Progenitor cell of endocrine pancreas (in vitro differentiated cells): ENCODE data around the gene TEPSIN. TPM values are rescaled to one million over a fixed set of nuclear protein-coding genes. Genes with fewer than 3 reads are reported as not detected.

Experiments used
- DNase-seq: peaks from one replicate; pipeline ENCODE4 v3.0.0; 2021; ENCODE audit warnings: low spot score; ENCODE audit not compliant: unreplicated experiment
- H3K27ac Mint-ChIP-seq: 2 replicates; pipeline ENCODE4 v1.8.0; 2021; ENCODE audit warnings: mild to moderate bottlenecking, moderate library complexity, mixed read lengths
- H3K27me3 Mint-ChIP-seq: 2 replicates; pipeline ENCODE4 v1.8.0; 2021; ENCODE audit warnings: mixed read lengths
- H3K36me3 Mint-ChIP-seq: 2 replicates; pipeline ENCODE4 v1.8.0; 2022; ENCODE audit warnings: mixed read lengths; ENCODE audit not compliant: insufficient read depth
- H3K4me1 Mint-ChIP-seq: 2 replicates; pipeline ENCODE4 v1.8.0; 2021; ENCODE audit warnings: low read depth, mixed read lengths
- H3K4me3 Mint-ChIP-seq: 2 replicates; pipeline ENCODE4 v1.8.0; 2021; ENCODE audit warnings: low read depth, mild to moderate bottlenecking, moderate library complexity, mixed read lengths
- H3K9me3 Mint-ChIP-seq: 2 replicates; pipeline ENCODE4 v1.8.0; 2021; ENCODE audit warnings: low read depth, mixed read lengths
- total RNA-seq: library from RNA; stranded (reverse); gene quantifications from 2 replicates; pipeline ENCODE4 v1.2.1, GENCODE V29; 2021
- TF ChIP-seq, protein P1 (sequence below): fragments of 200-600 bp; sonication (generic); IDR thresholded peaks from one replicate; pipeline ENCODE4 v1.5.0; 2021; ENCODE audit warnings: antibody characterized with exemption, mild to moderate bottlenecking; ENCODE audit not compliant: unreplicated experiment

Gene TEPSIN
- total RNA-seq, 1 donor from 2014 or later = 63.2 TPM

DNA sequence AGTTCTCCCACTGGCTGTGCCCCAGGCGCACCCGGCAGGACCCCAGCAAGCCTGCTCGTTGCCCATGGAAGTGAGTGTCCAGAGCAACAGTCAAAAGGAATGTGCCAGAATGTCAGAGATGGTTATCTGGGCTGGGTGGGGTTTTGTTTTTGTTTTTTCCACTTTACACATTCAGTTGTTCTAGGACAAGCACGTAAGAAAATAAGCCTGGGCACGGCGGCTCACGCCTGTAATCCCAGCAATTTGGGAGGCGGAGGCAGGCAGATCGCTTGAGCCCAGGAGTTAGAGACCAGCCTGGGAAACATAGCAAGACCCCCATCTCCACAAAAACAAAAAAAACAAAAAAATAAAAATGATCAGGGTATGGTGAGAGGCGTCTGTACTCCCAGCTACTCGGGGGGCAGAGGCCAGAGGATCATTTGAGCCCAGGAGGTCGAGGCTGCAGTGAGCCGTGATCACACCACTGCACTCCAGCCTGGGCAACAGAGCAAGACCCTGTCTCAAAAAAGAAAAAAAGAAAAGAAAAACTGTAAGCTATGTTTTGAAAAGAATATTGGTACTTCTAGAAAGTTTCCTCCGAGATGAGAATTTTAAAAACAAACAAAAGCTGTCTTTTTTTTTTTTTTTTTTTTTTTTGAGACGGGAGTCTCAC, 8.6 kb upstream of the TEPSIN start:
- H3K4me1 Mint-ChIP-seq = no peaks in the 10 kb centered on the region
- H3K27ac Mint-ChIP-seq = no peak overlapping the region
- no peaks in the 10 kb centered on the region for H3K9me3 Mint-ChIP-seq
- TF ChIP-seq, protein P1, sequence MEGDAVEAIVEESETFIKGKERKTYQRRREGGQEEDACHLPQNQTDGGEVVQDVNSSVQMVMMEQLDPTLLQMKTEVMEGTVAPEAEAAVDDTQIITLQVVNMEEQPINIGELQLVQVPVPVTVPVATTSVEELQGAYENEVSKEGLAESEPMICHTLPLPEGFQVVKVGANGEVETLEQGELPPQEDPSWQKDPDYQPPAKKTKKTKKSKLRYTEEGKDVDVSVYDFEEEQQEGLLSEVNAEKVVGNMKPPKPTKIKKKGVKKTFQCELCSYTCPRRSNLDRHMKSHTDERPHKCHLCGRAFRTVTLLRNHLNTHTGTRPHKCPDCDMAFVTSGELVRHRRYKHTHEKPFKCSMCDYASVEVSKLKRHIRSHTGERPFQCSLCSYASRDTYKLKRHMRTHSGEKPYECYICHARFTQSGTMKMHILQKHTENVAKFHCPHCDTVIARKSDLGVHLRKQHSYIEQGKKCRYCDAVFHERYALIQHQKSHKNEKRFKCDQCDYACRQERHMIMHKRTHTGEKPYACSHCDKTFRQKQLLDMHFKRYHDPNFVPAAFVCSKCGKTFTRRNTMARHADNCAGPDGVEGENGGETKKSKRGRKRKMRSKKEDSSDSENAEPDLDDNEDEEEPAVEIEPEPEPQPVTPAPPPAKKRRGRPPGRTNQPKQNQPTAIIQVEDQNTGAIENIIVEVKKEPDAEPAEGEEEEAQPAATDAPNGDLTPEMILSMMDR = no peak
- DNase-seq = no peak
- H3K4me3 Mint-ChIP-seq = no peak overlapping the region
- H3K27me3 Mint-ChIP-seq = no peaks in the 10 kb centered on the region
- peaks cover 4% of the 10 kb centered on the region for H3K36me3 Mint-ChIP-seq

DNA sequence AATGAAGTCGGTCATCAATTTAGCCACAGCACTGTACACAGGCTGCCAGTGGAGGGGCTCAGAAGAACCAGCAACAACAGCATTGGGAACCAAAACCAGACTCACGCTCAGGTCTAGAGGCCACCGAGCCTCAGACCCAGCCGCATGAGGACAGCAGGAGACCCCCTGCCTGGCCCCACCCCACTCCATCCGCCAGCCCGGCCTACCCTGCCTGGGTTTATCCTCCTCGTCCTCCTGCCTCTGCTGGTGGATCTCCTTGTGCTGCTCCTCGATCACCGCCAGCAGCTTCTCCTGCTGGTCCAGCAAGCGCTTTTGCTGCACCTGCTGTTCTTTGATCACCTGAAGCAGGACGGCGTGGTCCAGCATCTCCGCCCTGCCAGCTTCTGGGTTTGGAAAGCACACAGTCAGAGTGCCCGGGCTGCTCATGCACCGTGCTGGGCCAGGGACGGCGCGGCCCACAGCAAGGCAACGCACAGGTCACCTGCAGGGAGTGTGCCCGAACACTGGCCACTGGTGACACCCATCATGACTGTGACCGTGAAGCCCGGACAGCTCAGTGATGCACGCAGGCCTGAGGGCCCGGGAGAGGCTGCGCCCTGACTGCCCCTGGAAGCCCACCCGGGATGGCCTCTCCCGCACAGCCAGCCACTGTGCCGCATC, 8.0 kb upstream of the TEPSIN start:
- Mint-ChIP-seq H3K36me3 (peaks cover 2% of the 10 kb centered on the region), H3K9me3 (no peaks in the 10 kb centered on the region), H3K27me3 (no peaks in the 10 kb centered on the region), H3K27ac (no peak overlapping the region), H3K4me1 (no peaks in the 10 kb centered on the region), H3K4me3 (no peak overlapping the region)
- no peak for DNase-seq
- TF ChIP-seq, protein P1 = no peak

DNA sequence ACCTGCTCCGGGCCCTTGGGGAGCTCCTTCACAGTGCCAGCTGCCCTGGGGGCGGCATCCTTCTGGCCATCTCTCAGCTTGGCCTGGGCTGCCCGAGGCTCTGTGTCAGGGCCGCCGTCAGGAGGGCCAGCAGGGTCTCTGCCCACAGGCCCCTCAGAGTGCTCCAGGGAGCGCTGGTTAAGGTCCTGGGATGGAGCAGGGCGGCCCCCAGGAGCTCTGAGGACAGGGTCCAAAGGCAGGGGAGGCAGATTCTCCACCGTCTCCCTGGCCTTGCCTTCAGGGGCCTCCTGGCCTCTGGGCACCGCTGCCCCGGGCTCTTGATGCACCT, 7.5 kb upstream of the TEPSIN start:
- DNase-seq = no peak
- H3K9me3 Mint-ChIP-seq = no peaks in the 10 kb centered on the region
- no peaks in the 10 kb centered on the region for H3K27me3 Mint-ChIP-seq
- H3K4me3 Mint-ChIP-seq = no peak overlapping the region
- no peak overlapping the region for H3K27ac Mint-ChIP-seq
- TF ChIP-seq, protein P1 = no peak
- no peaks in the 10 kb centered on the region for H3K4me1 Mint-ChIP-seq
- peaks cover 2% of the 10 kb centered on the region for H3K36me3 Mint-ChIP-seq

DNA sequence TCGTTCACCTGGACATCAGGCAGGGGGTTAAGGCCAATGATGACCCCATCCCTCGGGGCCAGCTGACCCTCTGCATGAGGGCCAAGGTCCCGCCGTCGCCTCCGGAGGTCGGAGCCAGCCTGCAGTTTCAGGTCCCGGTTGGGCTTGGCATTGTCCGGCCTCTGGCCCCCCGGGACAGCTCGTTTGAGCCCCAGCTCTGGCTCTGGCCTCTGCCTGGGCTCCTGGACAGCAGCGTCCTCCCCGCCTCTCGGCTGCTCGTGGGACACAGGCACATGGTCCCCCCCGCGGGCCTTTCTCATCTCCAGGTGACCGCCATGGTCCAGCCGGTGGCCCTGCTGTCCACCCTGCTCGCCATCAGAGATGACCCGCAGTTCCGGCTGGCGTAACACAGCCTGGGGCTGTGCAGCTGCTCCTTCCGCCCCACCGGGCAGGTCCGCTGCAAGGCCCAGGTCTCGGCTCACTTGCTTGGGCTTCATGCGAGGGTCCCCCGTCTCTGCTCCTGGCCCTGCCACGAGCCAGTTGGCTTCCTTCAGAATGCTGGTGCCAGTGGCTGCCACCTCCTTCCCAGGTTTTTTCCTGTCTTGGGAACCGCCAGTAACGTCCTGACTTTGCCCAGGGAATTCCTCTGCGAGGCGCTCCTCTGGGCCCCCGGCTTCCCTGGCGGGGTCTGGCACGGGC, 6.9 kb upstream of the TEPSIN start:
- Mint-ChIP-seq H3K27ac (no peak overlapping the region), H3K4me3 (no peak overlapping the region), H3K36me3 (peaks cover 3% of the 10 kb centered on the region), H3K9me3 (no peaks in the 10 kb centered on the region), H3K4me1 (peaks cover 2% of the 10 kb centered on the region), H3K27me3 (no peaks in the 10 kb centered on the region)
- DNase-seq = no peak
- TF ChIP-seq, protein P1 = no peak

DNA sequence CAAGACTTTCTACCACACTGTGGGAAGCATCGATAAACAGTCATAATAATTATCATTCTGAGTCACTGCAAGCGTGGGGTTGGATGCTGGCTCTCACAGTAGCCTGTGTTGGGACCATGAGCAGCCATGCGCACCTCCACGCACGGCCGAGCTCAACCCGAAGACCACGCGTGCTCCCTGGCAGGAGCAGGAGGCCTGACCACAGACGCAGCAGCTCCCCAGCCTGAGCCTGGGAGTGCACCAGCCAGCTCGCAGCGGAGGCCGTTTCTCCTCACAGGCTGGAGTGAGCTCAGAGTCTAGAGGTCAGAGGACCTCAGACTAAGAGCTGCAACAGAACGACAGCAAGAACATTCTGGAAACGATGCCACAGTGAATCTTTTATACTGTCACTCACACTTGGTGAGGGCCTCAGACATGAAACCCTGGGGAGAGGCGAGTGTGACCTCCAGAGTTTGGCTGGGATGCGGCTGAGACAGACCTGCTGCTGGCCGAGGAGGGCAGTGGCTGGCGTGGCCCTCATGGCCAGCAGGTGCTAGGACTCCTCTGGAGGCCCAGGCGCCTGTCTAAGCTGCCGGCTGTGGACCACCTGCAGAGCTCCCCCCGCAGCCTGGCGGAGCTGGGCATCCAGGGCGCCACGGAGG, 6.3 kb upstream of the TEPSIN start:
- Mint-ChIP-seq H3K4me3 (no peak overlapping the region), H3K36me3 (peaks cover 3% of the 10 kb centered on the region), H3K9me3 (no peaks in the 10 kb centered on the region), H3K27ac (no peak overlapping the region), H3K4me1 (peaks cover 2% of the 10 kb centered on the region), H3K27me3 (no peaks in the 10 kb centered on the region)
- TF ChIP-seq, protein P1 = no peak
- no peak for DNase-seq
